Measurements from ENCODE around the gene ZNF23. TPM values are rescaled to one million over a fixed set of nuclear protein-coding genes. Genes with fewer than 3 reads are reported as not detected.

Gene ZNF23
- polyA plus RNA-seq, 4 donors = 14.4 to 21.7 (median 17.0) TPM

GRCh38 chr16:71428883-71429282 is 33.2 kb downstream of the ZNF23 start:
- no peak for DNase-seq (ENCODE audit: low read depth in 4 of 4, low spot score in 3 of 4)

GRCh38 chr16:71428385-71428784 is 33.7 kb downstream of the ZNF23 start:
- no peak for DNase-seq (ENCODE audit: low read depth in 4 of 4, low spot score in 3 of 4)

- no peak for DNase-seq (ENCODE audit: low read depth in 4 of 4, low spot score in 3 of 4)
These were observed 35.0 kb downstream of the ZNF23 start for GRCh38 chr16:71426880-71427615.

- peak in 3 of 4 donors; percentile 13 to 28 (median 14) for DNase-seq (ENCODE audit: low read depth in 4 of 4, low spot score in 3 of 4)
These were observed 35.8 kb downstream of the ZNF23 start for GRCh38 chr16:71426069-71426879.

GRCh38 chr16:71425746-71426068 is 36.3 kb downstream of the ZNF23 start:
- DNase-seq (ENCODE audit: low read depth in 4 of 4, low spot score in 3 of 4) = no peak

GRCh38 chr16:71424626-71425025 is 37.4 kb downstream of the ZNF23 start:
- no peak for DNase-seq (ENCODE audit: low read depth in 4 of 4, low spot score in 3 of 4)

GRCh38 chr16:71423865-71424264 is 38.2 kb downstream of the ZNF23 start:
- DNase-seq (ENCODE audit: low read depth in 4 of 4, low spot score in 3 of 4) = no peak

- DNase-seq (ENCODE audit: low read depth in 4 of 4, low spot score in 3 of 4) = no peak
These were observed 39.0 kb downstream of the ZNF23 start for GRCh38 chr16:71423016-71423415.

- DNase-seq (ENCODE audit: low read depth in 4 of 4, low spot score in 3 of 4) = no peak
These were observed 40.1 kb downstream of the ZNF23 start for GRCh38 chr16:71421911-71422310.

- no peak for DNase-seq (ENCODE audit: low read depth in 4 of 4, low spot score in 3 of 4)
These were observed 48.0 kb downstream of the ZNF23 start for GRCh38 chr16:71414038-71414437.

- DNase-seq (ENCODE audit: low read depth in 4 of 4, low spot score in 3 of 4) = no peak
These were observed 48.7 kb downstream of the ZNF23 start for GRCh38 chr16:71413341-71413740.

- peak; percentile 64 to 71 (median 64) for DNase-seq (ENCODE audit: low read depth in 4 of 4, low spot score in 3 of 4)
These were observed 49.5 kb downstream of the ZNF23 start for GRCh38 chr16:71412270-71413160.

- no peak for DNase-seq (ENCODE audit: low read depth in 4 of 4, low spot score in 3 of 4)
These were observed 51.9 kb downstream of the ZNF23 start for GRCh38 chr16:71410146-71410545.

- DNase-seq (ENCODE audit: low read depth in 4 of 4, low spot score in 3 of 4) = no peak
These were observed 52.9 kb downstream of the ZNF23 start for GRCh38 chr16:71409011-71409775.

- DNase-seq (ENCODE audit: low read depth in 4 of 4, low spot score in 3 of 4) = no peak
These were observed 53.5 kb downstream of the ZNF23 start for GRCh38 chr16:71408536-71408935.

- no peak for DNase-seq (ENCODE audit: low read depth in 4 of 4, low spot score in 3 of 4)
These were observed 54.3 kb downstream of the ZNF23 start for GRCh38 chr16:71407731-71408130.

- no peak for DNase-seq (ENCODE audit: low read depth in 4 of 4, low spot score in 3 of 4)
These were observed 55.3 kb downstream of the ZNF23 start for GRCh38 chr16:71406724-71407123.

- no peak for DNase-seq (ENCODE audit: low read depth in 4 of 4, low spot score in 3 of 4)
These were observed 55.7 kb downstream of the ZNF23 start for GRCh38 chr16:71406316-71406715.

GRCh38 chr16:71404364-71404763 is 57.7 kb downstream of the ZNF23 start:
- no peak for DNase-seq (ENCODE audit: low read depth in 4 of 4, low spot score in 3 of 4)

- DNase-seq (ENCODE audit: low read depth in 4 of 4, low spot score in 3 of 4) = no peak
These were observed 59.4 kb downstream of the ZNF23 start for GRCh38 chr16:71402674-71403073.
